ENCODE measurements around the gene MRO.

Gene MRO

DNA sequence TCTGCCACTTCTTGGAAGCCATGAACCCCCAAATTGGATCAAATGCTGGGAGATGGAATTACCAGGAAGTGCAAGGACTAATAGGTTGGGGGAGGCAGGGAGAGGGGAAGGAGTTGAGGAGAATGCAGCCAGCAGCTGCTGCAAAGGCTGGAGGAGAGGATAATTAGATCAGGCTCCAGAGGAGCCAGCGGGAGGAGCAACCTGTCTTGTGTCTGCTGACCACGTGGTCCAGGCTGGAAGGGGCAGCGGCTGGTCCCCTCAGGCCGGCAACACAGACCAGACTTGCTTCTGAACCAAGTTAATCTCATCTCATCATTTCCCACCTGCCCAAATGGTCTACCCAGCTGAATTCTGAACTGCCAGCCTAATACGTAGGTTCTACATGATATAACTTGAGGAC is 68.3 kb downstream of the MRO start:
- ATAC-seq = no peak
- TF ChIP-seq TCF4 (CRISPR knock-in tag; IDR thresholded peaks at IDR 0.05; ENCODE audit: borderline replicate concordance) (peak; percentile 36; the same call in 1 of the 2 replicates), ZC3H10 (CRISPR knock-in tag; IDR thresholded peaks at IDR 0.05) (no peak)

DNA sequence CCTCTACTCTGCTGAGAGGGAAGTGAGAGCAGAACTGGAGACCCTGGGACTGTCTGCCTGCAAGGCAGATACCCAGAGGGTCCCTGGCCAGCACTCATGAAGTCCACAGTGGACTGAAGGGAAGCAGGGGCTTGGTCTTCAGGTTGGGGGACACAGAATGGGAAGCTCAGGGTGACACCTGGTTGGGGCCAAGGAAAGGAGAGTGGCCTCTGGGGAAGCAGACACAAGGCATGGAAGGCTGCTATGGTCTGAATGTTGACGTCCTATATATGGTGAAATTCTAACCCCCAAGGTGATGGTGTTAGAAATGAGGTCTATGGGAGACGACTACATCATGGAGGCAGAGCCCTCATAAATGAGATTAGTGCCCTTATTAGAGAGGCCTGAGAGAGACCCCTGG is 69.3 kb downstream of the MRO start:
- TF ChIP-seq ZNF8 (CRISPR knock-in tag; IDR thresholded peaks at IDR 0.05) (no peak), RARB (CRISPR knock-in tag; IDR thresholded peaks at IDR 0.05) (no peak), ISL1 (CRISPR knock-in tag; IDR thresholded peaks at IDR 0.05) (no peak)
- TF ChIP-seq, protein P1, sequence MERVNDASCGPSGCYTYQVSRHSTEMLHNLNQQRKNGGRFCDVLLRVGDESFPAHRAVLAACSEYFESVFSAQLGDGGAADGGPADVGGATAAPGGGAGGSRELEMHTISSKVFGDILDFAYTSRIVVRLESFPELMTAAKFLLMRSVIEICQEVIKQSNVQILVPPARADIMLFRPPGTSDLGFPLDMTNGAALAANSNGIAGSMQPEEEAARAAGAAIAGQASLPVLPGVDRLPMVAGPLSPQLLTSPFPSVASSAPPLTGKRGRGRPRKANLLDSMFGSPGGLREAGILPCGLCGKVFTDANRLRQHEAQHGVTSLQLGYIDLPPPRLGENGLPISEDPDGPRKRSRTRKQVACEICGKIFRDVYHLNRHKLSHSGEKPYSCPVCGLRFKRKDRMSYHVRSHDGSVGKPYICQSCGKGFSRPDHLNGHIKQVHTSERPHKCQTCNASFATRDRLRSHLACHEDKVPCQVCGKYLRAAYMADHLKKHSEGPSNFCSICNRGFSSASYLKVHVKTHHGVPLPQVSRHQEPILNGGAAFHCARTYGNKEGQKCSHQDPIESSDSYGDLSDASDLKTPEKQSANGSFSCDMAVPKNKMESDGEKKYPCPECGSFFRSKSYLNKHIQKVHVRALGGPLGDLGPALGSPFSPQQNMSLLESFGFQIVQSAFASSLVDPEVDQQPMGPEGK (CRISPR knock-in tag; IDR thresholded peaks at IDR 0.05; ENCODE audit: borderline replicate concordance) = no peak
- ATAC-seq = no peak

DNA sequence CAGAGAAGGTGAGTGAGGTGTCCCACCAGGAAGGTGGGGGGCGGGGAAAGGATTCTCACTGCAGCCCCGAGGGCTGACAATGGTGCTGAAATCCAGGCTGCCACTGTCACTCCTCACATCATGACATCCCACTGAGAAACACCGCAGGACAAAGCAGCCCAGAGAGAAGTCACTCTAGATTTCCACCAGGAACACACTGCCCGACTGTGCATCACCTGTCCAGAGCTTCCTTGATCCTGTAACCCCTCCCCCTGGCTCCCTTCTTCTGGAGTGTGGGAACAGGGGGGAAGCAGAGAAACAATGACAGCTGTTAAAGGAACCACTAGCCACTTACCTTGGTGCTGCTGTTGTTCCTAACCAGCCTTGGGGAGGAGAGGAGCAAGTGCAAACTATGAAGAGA is 69.9 kb downstream of the MRO start:
- no peak for ATAC-seq
- TF ChIP-seq PPARA (CRISPR knock-in tag; IDR thresholded peaks at IDR 0.05; ENCODE audit: borderline replicate concordance) = no peak
- TF ChIP-seq, protein P2, sequence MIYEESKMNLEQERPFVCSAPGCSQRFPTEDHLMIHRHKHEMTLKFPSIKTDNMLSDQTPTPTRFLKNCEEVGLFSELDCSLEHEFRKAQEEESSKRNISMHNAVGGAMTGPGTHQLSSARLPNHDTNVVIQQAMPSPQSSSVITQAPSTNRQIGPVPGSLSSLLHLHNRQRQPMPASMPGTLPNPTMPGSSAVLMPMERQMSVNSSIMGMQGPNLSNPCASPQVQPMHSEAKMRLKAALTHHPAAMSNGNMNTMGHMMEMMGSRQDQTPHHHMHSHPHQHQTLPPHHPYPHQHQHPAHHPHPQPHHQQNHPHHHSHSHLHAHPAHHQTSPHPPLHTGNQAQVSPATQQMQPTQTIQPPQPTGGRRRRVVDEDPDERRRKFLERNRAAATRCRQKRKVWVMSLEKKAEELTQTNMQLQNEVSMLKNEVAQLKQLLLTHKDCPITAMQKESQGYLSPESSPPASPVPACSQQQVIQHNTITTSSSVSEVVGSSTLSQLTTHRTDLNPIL (CRISPR knock-in tag; IDR thresholded peaks at IDR 0.05; ENCODE audit: low read depth) = no peak
- no peak for TF ChIP-seq ZNF70 (CRISPR knock-in tag; IDR thresholded peaks at IDR 0.05)
- no peak for TF ChIP-seq TOX (CRISPR knock-in tag; IDR thresholded peaks at IDR 0.05; ENCODE audit: borderline replicate concordance)
- no peak for TF ChIP-seq TCF4 (CRISPR knock-in tag; IDR thresholded peaks at IDR 0.05; ENCODE audit: borderline replicate concordance)
- TF ChIP-seq GLIS3 (CRISPR knock-in tag; IDR thresholded peaks at IDR 0.05) = no peak
- no peak for TF ChIP-seq ISL1 (CRISPR knock-in tag; IDR thresholded peaks at IDR 0.05)
- no peak for TF ChIP-seq RARB (CRISPR knock-in tag; IDR thresholded peaks at IDR 0.05)
- no peak for TF ChIP-seq CSDC2 (CRISPR knock-in tag; IDR thresholded peaks at IDR 0.05)
- TF ChIP-seq BACH2 (CRISPR knock-in tag; IDR thresholded peaks at IDR 0.05; ENCODE audit: borderline replicate concordance) = no peak
- TF ChIP-seq, protein P1 (CRISPR knock-in tag; IDR thresholded peaks at IDR 0.05; ENCODE audit: borderline replicate concordance) = no peak
- TF ChIP-seq, protein P3, sequence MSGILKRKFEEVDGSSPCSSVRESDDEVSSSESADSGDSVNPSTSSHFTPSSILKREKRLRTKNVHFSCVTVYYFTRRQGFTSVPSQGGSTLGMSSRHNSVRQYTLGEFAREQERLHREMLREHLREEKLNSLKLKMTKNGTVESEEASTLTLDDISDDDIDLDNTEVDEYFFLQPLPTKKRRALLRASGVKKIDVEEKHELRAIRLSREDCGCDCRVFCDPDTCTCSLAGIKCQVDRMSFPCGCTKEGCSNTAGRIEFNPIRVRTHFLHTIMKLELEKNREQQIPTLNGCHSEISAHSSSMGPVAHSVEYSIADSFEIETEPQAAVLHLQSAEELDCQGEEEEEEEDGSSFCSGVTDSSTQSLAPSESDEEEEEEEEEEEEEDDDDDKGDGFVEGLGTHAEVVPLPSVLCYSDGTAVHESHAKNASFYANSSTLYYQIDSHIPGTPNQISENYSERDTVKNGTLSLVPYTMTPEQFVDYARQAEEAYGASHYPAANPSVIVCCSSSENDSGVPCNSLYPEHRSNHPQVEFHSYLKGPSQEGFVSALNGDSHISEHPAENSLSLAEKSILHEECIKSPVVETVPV (CRISPR knock-in tag; IDR thresholded peaks at IDR 0.05) = no peak
- TF ChIP-seq, protein P4, sequence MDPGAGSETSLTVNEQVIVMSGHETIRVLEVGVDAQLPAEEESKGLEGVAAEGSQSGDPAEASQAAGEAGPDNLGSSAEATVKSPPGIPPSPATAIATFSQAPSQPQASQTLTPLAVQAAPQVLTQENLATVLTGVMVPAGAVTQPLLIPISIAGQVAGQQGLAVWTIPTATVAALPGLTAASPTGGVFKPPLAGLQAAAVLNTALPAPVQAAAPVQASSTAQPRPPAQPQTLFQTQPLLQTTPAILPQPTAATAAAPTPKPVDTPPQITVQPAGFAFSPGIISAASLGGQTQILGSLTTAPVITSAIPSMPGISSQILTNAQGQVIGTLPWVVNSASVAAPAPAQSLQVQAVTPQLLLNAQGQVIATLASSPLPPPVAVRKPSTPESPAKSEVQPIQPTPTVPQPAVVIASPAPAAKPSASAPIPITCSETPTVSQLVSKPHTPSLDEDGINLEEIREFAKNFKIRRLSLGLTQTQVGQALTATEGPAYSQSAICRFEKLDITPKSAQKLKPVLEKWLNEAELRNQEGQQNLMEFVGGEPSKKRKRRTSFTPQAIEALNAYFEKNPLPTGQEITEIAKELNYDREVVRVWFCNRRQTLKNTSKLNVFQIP (CRISPR knock-in tag; IDR thresholded peaks at IDR 0.05; ENCODE audit: borderline replicate concordance, low read depth) = no peak

DNA sequence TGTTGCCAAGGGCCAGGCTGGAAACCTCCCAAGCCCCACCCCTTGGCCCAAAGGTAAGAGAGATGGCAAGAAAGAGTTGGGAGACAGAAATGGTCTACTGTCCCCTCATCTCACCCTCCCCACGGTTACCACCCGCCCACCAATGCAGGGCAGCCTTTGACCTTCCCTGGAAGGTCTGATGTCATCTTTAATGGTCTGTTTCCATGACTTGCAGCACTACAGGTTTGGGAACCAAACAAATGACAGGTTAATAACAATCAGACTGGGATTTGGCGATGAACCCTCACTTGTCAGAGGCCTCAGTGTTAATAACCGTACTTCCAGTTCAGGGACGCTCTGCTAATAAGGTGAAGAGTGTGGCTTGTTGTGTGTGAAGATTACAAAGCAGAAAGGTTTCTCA is 70.4 kb downstream of the MRO start:
- ATAC-seq = no peak
- no peak for TF ChIP-seq CSDC2 (CRISPR knock-in tag; IDR thresholded peaks at IDR 0.05)
- TF ChIP-seq, protein P1 (CRISPR knock-in tag; IDR thresholded peaks at IDR 0.05; ENCODE audit: borderline replicate concordance) = no peak
- no peak for TF ChIP-seq ZFP30 (CRISPR knock-in tag; IDR thresholded peaks at IDR 0.05)
- TF ChIP-seq BACH2 (CRISPR knock-in tag; IDR thresholded peaks at IDR 0.05; ENCODE audit: borderline replicate concordance) = no peak
- TF ChIP-seq ZNF70 (CRISPR knock-in tag; IDR thresholded peaks at IDR 0.05) = no peak
- no peak for TF ChIP-seq SNAI2 (CRISPR knock-in tag; IDR thresholded peaks at IDR 0.05)
- TF ChIP-seq TCF4 (CRISPR knock-in tag; IDR thresholded peaks at IDR 0.05; ENCODE audit: borderline replicate concordance) = no peak
- no peak for TF ChIP-seq RARB (CRISPR knock-in tag; IDR thresholded peaks at IDR 0.05)
- TF ChIP-seq ARNTL (CRISPR knock-in tag; IDR thresholded peaks at IDR 0.05; ENCODE audit: borderline replicate concordance, low read depth) = no peak
- TF ChIP-seq, protein P5, sequence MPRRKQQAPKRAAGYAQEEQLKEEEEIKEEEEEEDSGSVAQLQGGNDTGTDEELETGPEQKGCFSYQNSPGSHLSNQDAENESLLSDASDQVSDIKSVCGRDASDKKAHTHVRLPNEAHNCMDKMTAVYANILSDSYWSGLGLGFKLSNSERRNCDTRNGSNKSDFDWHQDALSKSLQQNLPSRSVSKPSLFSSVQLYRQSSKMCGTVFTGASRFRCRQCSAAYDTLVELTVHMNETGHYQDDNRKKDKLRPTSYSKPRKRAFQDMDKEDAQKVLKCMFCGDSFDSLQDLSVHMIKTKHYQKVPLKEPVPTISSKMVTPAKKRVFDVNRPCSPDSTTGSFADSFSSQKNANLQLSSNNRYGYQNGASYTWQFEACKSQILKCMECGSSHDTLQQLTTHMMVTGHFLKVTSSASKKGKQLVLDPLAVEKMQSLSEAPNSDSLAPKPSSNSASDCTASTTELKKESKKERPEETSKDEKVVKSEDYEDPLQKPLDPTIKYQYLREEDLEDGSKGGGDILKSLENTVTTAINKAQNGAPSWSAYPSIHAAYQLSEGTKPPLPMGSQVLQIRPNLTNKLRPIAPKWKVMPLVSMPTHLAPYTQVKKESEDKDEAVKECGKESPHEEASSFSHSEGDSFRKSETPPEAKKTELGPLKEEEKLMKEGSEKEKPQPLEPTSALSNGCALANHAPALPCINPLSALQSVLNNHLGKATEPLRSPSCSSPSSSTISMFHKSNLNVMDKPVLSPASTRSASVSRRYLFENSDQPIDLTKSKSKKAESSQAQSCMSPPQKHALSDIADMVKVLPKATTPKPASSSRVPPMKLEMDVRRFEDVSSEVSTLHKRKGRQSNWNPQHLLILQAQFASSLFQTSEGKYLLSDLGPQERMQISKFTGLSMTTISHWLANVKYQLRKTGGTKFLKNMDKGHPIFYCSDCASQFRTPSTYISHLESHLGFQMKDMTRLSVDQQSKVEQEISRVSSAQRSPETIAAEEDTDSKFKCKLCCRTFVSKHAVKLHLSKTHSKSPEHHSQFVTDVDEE (CRISPR knock-in tag; IDR thresholded peaks at IDR 0.05) = no peak
- TF ChIP-seq, protein P4 (CRISPR knock-in tag; IDR thresholded peaks at IDR 0.05; ENCODE audit: borderline replicate concordance, low read depth) = no peak
- TF ChIP-seq ZNF8 (CRISPR knock-in tag; IDR thresholded peaks at IDR 0.05) = no peak
- TF ChIP-seq ISL1 (CRISPR knock-in tag; IDR thresholded peaks at IDR 0.05) = no peak
- no peak for TF ChIP-seq ESRRG (CRISPR knock-in tag; IDR thresholded peaks at IDR 0.05)
